Prostate gland (tissue), 2 donors: Measurements from ENCODE around the gene NME2.

ENCODE experiments used
- CTCF ChIP-seq, 4 experiments: fragments of 200-600 bp in 2 of 4; fragments of 450-650 bp in 2 of 4; sonication (generic) in 2 of 4; IDR thresholded peaks; 1 replicate in 3 of 4; 2 replicates in 1 of 4; pipeline ENCODE4 v1.5.1; 2016 to 2019; ENCODE audit warnings: antibody characterized with exemption in 4 of 4, mild to moderate bottlenecking in 2 of 4, moderate library complexity in 2 of 4
- POLR2A ChIP-seq: fragments of 450-650 bp; IDR thresholded peaks from one replicate; pipeline ENCODE4 v1.6.1; 2016; ENCODE audit warnings: antibody characterized with exemption, mild to moderate bottlenecking

- TF ChIP-seq CTCF (IDR thresholded peaks at IDR 0.05) (no peak), POLR2A (no peak)
Measured at GRCh38 chr17:51184124-51184523, 17.9 kb downstream of the NME2 start.
